ENCODE measurements around the gene MEP1A. TPM values are rescaled to one million over a fixed set of nuclear protein-coding genes. Genes with fewer than 3 reads are reported as not detected.

The MEP1A gene
- total and polyA plus RNA-seq, 9 of the 15 experiments (the other 6 are each of a cell fraction or from before 2014, with no cell fraction given), result not detected

DNA sequence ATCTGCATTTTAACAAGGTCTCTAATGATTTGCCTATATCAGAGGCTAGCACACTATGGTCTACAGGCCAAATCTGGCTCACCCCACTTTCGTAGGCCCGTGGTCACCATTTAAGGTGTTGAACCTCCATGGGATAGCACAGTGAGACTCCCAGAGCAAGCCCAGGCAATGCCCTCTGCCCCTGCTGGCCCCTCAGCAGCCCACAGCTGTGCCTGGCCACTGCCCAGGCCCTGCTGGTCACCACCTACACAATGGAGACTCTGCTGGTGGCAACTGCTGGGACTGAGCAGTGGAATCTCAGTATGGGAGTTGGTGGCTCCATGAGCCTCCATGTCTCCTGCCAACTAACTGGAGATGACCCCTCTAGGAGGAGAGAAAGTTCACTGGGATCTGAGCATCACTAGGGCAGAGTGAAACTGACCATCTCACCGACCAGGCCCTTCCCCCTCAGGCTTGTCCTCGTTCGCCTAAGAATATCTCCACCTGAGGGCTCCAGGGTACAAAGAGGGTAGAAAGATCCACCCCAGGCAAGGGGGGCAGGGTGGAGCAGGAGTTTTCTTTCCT lies 44.2 kb upstream of the MEP1A start:
- 3% methylated on average over 5 of the region's 5 CpGs for WGBS (ENCODE audit: insufficient coverage, low coverage, missing lambda C conversion rate)
- H3K79me2 ChIP-seq (ENCODE audit: control insufficient read depth, insufficient read depth, low read length), result no peaks in the 10 kb centered on the region
- no peak overlapping the region for H3K27ac ChIP-seq (ENCODE audit: extremely low read depth, low read depth, low read length)
- H4K20me1 ChIP-seq (replicated peaks; ENCODE audit: control insufficient read depth, insufficient read depth, low read length), result no peaks in the 10 kb centered on the region
- no peak for TF ChIP-seq GABPB2 (CRISPR knock-in tag; conservative IDR thresholded peaks at IDR 0.05)
- intact Hi-C loops (cut with micrococcal nuclease) (no loop called here), in situ Hi-C loops (cut with MboI) (no loop called here)
- H3K4me1 ChIP-seq (replicated peaks in 1 of 2; ENCODE audit: control insufficient read depth in 2 of 2, insufficient read depth in 2 of 2, low read length in 2 of 2), result no peaks in the 10 kb centered on the region
- no peaks in the 10 kb centered on the region for H3K27me3 ChIP-seq (ENCODE audit: control insufficient read depth in 2 of 2, insufficient read depth in 2 of 2, low read length in 2 of 2)
- no TSS peak for BruUV-seq (replicated peaks)
- ATAC-seq, result no peak
- H3K9me1 ChIP-seq (ENCODE audit: control insufficient read depth, insufficient read depth, low read length), result no peaks in the 10 kb centered on the region
- no peaks in the 10 kb centered on the region for H3K36me3 ChIP-seq (ENCODE audit: control insufficient read depth, insufficient read depth, low read length)
- no peaks in the 10 kb centered on the region for H3K9me3 ChIP-seq (replicated peaks; ENCODE audit: control insufficient read depth, insufficient read depth, low read depth, low read length)
- POLR2A ChIA-PET, result no interaction called here
- CTCF ChIA-PET (ENCODE audit: low intra/inter-chr PET ratio), result no interaction called here
- no peak for FAIRE-seq
- no peak for DNase-seq (ENCODE audit: extremely low read depth in 1 of 4, low spot score in 3 of 4)
- no peak overlapping the region for H3K4me3 ChIP-seq
- H2AFZ ChIP-seq (ENCODE audit: low read depth, low read length), result no peak overlapping the region
- no peak overlapping the region for H3K4me2 ChIP-seq (ENCODE audit: insufficient read depth, low read length)
- H3K9ac ChIP-seq (ENCODE audit: insufficient read depth in 1 of 2, low read depth in 2 of 2, low read length in 2 of 2), result no peak overlapping the region

GRCh38 chr6:46749731-46750130 lies 43.5 kb upstream of the MEP1A start:
- H3K27me3 ChIP-seq (ENCODE audit: control insufficient read depth in 2 of 2, insufficient read depth in 2 of 2, low read length in 2 of 2), result no peaks in the 10 kb centered on the region
- POLR2A ChIA-PET, result no interaction called here
- H3K36me3 ChIP-seq (ENCODE audit: control insufficient read depth, insufficient read depth, low read length), result no peaks in the 10 kb centered on the region
- no peak overlapping the region for H3K9ac ChIP-seq (ENCODE audit: insufficient read depth in 1 of 2, low read depth in 2 of 2, low read length in 2 of 2)
- no peaks in the 10 kb centered on the region for H4K20me1 ChIP-seq (replicated peaks; ENCODE audit: control insufficient read depth, insufficient read depth, low read length)
- BruUV-seq (replicated peaks), result no TSS peak
- intact Hi-C loops (cut with micrococcal nuclease) (no loop called here), in situ Hi-C loops (cut with MboI) (no loop called here)
- no peak for DNase-seq (ENCODE audit: extremely low read depth in 1 of 4, low spot score in 3 of 4)
- TF ChIP-seq, protein P1, sequence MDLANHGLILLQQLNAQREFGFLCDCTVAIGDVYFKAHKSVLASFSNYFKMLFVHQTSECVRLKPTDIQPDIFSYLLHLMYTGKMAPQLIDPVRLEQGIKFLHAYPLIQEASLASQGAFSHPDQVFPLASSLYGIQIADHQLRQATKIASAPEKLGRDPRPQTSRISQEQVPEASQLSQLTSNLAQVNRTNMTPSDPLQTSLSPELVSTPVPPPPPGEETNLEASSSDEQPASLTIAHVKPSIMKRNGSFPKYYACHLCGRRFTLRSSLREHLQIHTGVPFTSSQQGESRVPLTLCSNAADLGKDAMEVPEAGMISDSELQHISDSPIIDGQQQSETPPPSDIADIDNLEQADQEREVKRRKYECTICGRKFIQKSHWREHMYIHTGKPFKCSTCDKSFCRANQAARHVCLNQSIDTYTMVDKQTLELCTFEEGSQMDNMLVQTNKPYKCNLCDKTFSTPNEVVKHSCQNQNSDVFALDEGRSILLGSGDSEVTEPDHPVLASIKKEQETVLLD (IDR thresholded peaks at IDR 0.05), result no peak
- TF ChIP-seq SAFB2 (IDR thresholded peaks at IDR 0.05; ENCODE audit: borderline replicate concordance, low read depth, low read length, severe bottlenecking) (no peak), HNRNPK (IDR thresholded peaks at IDR 0.05; ENCODE audit: low read depth, low read length, poor library complexity, severe bottlenecking) (no peak), BRD4 (IDR thresholded peaks at IDR 0.05) (no peak), FOXP1 (CRISPR knock-in tag; IDR thresholded peaks at IDR 0.05) (no peak), ZNF583 (CRISPR knock-in tag; IDR thresholded peaks at IDR 0.05) (no peak), ZFP91 (CRISPR knock-in tag; IDR thresholded peaks at IDR 0.05) (no peak), ZNF324 (CRISPR knock-in tag; IDR thresholded peaks at IDR 0.05) (no peak), SREBF2 (CRISPR knock-in tag; IDR thresholded peaks at IDR 0.05) (no peak), CBX1 (IDR thresholded peaks at IDR 0.05; ENCODE audit: low read depth) (no peak)
- FAIRE-seq, result no peak
- 2% methylated on average over 5 of the region's 5 CpGs for WGBS (ENCODE audit: insufficient coverage, low coverage, missing lambda C conversion rate)
- no peak overlapping the region for H3K4me3 ChIP-seq
- CTCF ChIA-PET (ENCODE audit: low intra/inter-chr PET ratio), result no interaction called here
- no peak overlapping the region for H3K27ac ChIP-seq (ENCODE audit: extremely low read depth, low read depth, low read length)
- no peaks in the 10 kb centered on the region for H3K79me2 ChIP-seq (ENCODE audit: control insufficient read depth, insufficient read depth, low read length)
- H3K9me1 ChIP-seq (ENCODE audit: control insufficient read depth, insufficient read depth, low read length), result no peaks in the 10 kb centered on the region
- H2AFZ ChIP-seq (ENCODE audit: low read depth, low read length), result no peak overlapping the region
- no peaks in the 10 kb centered on the region for H3K9me3 ChIP-seq (replicated peaks; ENCODE audit: control insufficient read depth, insufficient read depth, low read depth, low read length)
- H3K4me2 ChIP-seq (ENCODE audit: insufficient read depth, low read length), result no peak overlapping the region
- no peak for ATAC-seq
- H3K4me1 ChIP-seq (replicated peaks in 1 of 2; ENCODE audit: control insufficient read depth in 2 of 2, insufficient read depth in 2 of 2, low read length in 2 of 2), result no peaks in the 10 kb centered on the region

Measured in K562 (cell line).